Measurements from ENCODE around the gene CALM1.

CALM1 gene

DNA sequence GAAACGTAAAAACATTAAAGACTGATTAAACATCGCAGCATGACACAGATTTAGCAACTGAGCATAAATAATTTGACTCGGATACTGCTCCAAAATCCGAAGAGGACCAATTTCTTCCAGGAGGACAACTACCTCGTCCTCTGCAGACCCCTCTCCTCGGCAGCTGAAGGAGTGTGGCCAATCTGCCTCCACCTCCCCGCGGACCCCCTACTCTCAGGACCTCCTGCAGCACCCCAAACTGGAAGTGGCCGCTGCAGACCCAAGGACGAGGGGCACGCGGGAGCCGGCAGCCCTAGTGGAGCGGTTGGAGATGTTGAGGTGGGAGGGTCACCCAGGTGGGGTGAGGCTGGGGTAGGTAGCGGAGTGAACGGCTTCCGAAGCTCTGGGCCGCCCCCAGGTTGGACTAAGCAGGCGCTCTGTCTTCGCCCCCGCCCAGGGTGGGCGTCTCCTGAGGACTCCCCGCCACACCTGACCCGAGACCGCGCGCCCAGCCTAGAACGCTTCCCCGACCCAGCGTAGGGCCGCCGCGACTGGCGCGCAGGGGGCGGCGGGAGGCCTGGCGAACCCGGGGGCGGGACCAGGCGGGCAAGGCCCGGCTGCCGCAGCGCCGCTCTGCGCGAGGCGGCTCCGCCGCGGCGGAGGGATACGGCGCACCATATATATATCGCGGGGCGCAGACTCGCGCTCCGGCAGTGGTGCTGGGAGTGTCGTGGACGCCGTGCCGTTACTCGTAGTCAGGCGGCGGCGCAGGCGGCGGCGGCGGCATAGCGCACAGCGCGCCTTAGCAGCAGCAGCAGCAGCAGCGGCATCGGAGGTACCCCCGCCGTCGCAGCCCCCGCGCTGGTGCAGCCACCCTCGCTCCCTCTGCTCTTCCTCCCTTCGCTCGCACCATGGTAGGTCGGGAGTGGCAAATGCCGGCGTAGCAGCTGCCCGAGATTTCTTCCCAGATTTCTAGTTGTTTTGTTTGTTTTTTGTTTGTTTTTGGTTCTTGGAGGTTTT is at the start of gene CALM1:
CALM1 (plus strand) TSS at position 689 of the 999 bp plus-strand sequence; CDS start at position 891, 202 bp downstream.
- peak; percentile 91 to 97 (median 92) for DNase-seq (ENCODE audit: low read depth in 3 of 3)

DNA sequence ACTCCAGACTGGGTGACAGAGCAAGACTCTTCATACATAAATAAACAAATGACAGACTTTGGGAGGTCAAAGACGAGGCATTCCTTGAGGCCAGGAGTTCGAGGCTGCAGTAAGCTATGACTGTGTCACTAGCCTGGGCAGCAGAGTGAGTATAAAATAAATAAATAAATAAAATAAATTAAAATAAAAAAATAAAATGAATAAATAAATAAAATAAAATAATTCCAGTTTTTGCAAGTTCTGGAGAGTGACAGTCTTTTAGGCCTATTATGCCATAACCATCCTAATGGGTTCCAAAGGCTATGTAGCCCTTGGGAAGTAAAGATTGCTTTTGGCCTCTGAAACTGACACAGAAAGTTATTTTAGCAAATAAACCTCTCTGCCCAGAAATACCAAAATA is 48.6 kb upstream of the CALM1 start:
- DNase-seq (ENCODE audit: low read depth in 3 of 3): no peak

DNA sequence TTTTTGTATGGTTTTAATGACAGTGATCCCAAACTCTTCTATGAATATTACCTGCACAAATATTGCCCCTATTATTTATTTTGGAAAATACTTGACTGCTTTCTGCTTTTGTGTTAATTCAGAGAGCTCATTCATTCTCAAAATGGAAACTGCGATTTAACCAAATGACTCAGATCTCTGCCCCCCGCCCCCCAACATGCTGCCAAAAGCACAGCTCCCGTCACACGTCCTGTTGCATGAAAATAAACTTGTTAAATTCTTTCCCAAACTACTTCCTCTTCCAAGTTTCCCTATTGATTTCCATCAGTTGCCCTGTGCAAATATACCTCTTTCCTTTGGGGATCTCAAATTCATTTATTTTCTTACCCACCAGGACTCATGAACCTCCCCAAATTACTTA is 47.1 kb upstream of the CALM1 start:
- DNase-seq (ENCODE audit: low read depth in 3 of 3): no peak

DNA sequence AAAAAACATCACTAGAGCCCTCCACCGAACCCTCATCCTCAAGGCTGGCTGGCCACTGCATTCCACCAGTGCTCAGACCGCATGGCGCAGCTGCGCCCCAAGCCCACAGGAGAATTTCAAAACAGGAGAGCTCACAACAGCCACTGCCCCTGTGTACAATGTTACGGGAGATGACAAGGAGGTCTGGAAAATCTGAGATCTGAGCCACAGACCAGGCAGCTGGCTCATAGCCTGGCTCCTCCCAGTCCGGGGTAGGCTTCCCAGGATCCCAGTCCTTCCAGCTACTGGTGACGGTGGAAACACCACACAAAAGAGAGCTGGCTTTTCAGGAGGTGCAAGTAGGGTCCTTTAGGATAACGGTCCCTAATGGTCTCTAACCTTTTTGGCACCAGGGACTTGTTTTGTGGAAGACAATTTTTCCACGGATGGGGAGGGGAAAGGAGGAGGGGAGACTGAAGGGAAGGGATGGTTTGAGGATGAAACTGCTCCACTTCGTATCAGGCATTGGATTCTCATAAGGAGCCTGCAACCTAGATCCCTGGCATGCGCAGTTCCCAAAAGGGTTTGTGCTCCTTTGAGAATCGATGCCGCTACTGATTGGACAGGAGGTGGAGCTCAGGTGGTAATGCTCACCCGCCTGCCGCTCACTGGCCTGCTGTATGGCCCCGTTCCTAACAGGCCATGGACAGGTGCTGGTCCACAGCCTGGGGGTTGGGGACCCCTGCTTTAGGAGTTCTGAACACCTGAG is 42.1 kb upstream of the CALM1 start:
- DNase-seq (ENCODE audit: low read depth in 3 of 3): no peak

DNA sequence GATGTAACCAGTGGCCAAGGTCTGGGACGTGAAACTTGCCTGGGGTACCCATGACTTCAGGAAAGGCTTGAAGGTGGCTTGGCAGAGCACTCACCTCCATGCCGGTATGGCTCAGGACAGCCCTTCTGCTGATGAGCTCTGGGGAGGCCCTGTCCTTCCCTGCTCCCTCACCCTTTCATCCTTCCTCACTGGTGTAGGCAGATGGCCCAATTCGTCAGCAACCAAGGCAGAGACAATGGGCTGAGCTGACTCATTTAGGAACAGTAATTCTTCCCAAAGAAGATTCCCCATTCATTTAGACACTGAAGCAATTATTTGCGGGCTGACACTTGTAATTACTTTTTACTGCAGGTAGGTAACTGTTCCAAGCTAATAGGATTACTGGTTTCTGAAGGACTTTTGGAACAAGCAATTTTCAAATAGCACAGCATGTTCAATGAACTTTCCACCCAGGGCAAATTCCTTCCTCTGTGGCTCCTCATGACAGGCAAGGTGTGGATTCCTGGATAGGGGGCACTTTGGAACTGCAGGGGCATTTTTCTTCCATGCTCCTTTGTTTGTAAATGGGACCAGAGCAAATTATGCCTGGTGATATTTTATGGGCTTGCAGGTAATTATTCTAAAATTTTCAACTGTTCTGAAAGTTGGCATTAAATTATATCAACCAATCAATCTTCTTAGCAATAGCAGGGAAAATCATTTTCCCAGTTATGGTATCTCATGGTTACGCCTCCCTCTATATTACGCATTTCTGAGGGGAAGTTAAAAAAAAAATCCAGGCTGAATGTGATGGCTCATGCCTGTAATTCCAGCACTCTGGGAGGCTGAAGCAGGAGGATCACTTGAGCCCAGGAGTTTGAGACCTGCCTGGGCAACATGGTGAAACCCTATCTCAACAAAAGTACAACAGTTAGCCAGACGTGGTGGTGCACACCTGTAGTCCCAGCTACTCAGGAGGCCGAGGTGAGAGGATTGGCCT is 41.0 kb upstream of the CALM1 start:
- no peak for DNase-seq (ENCODE audit: low read depth in 3 of 3)

DNA sequence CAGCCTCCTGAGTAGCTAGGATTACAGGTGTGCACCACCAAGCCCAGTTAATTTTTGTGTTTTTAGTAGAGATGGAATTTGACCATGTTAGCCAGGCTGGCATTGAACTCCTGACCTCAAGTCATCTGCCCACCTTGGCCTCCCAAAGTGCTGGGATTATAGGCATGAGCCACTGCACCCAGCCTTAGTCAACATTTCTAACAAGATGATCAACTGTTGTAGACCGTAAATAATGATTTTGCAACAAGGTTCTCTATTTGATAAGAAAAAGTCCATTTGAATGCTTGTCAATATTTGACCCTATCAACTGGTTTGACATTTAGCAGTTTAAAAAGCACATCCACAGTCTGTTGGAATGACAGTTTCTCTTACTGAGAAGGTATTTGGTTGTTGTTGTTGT is 39.9 kb upstream of the CALM1 start:
- DNase-seq (ENCODE audit: low read depth in 3 of 3): no peak

DNA sequence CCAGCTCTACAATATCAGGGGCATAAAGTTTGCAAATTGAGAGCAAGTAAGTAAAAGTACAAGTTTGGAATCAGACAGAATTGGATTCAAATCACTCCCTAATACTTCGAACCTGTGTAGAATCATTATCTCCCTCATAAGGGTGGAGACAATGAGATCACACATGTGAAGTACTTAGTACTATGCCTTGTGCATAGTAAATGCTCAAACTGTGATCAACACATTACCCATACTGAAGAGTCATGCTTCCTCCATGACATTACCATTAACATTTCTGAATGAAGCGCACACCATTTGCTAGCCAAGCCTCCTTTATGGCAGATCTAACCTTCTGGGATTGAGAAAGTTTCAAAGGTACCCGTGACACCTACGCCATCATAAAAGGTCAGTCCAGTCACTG is 38.5 kb upstream of the CALM1 start:
- DNase-seq (ENCODE audit: low read depth in 3 of 3): no peak

DNA sequence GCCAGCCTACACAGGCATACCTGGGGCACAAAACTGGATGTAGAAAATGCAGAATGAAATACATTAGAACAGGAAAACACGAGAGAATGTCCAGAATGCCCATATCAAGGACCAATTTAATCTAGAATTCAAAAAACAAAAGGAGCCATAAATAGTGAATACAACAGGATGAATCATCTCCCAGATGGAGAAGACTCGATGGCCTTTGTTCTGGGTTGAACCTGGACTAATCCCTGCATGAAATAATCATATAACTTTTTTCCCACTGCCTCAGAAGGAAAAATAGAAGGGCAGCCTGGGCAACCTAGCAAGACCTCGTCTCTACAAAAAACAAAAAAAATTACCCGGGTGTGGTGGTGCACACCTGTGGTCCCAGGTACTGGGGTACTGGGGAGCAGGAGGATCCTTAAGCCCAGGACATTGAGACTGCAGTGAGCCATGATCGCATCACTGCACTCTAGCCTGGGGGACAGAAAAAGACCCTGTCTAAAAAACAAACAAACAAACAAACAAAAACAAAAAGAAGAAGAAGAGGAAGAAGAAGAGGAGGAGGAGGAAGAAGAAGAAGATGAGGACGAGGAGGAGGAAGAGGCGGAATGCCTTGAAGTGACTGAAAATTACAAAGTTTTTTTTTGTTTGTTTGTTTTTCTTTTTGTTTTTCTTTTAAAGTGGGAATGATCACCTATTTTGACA is 34.8 kb upstream of the CALM1 start:
- no peak for DNase-seq (ENCODE audit: low read depth in 3 of 3)

DNA sequence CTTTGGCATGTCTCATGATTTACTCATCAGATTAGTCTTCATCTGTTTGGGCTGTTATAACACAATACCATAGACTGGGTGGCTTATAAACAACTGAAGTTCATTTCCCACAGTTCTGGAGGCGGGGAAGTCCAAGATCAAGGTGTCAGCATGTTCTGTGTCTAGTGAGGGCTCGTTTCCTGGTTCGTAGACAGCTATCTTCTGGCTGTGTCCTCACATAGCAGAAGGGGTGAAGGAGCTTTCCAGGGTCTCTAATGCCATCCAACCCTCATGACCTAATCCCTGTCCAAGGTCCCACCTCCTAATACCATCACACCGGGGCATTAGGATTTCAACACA is 34.3 kb upstream of the CALM1 start:
- DNase-seq (ENCODE audit: low read depth in 3 of 3): no peak

DNA sequence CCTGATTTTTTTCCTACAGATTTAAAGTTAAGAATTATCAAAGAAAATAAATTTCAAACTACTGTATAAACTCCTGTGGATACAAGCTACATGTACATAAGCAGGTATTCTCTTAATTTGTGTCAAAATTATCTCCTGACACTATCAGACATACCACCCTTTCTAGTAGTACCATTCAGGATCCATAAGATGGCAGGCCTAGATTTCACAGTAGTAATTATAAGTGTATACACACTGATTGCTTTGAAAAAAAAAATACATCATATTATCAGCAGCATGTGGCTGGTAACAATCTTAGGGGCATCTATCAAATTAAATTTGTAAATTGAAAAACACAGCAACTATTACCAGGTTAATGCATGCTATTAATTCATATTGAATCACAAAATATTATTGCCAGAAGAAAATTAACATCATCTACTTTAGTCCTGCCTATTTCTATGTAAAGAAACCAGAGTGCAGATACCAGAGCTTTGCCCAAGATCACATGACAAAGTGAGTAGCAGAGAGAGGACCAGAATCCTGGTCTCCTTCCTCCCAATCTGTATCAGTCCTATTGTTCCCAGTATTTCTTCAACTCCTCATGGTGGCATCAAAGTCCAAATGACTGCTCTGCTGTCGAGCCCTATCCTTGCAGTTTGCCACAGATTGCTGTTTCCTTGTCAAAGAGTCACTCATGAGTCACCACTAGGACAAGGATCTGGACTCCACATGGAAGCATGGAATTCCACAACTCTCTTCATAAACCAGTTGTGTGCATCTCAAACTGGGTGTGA is 27.7 kb upstream of the CALM1 start:
- DNase-seq (ENCODE audit: low read depth in 3 of 3): no peak

DNA sequence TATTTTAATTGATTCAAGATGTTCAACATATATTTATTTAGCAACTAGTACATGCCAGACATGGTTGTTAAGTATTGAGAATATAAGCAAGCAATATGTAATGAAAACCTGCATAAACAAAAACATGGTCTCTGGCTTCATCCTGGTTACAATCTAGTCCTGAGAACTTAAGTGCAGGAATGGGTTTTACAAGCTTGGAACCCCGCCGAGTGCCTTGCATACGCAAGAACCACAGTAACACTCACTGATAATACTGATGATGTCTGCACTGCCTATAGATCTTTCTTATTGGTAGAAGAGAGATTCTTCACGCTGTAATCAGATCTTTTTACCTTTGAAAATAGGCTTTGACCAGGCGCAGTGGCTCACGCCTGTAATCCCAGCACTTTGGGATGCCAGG is 22.9 kb upstream of the CALM1 start:
- DNase-seq (ENCODE audit: low read depth in 3 of 3): no peak

DNA sequence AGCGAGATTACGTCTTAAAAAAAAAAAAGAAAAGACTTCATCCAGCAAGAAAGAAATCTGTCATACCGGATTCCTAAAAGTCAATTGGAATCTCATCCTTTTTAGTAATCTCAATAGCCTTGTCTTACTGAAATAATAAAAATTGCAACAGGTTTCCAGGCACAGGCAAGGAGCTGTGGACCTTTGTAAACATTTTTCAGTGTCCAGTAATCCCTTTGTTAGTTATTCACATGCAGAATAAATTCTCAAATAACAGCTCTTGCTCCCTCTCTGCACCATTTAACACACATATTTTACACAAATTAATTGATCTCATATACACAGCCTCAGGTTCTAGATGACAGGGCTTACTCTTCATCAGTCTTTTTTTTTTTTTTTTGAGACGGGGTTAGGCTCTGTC is 22.0 kb upstream of the CALM1 start:
- no peak for DNase-seq (ENCODE audit: low read depth in 3 of 3)

DNA sequence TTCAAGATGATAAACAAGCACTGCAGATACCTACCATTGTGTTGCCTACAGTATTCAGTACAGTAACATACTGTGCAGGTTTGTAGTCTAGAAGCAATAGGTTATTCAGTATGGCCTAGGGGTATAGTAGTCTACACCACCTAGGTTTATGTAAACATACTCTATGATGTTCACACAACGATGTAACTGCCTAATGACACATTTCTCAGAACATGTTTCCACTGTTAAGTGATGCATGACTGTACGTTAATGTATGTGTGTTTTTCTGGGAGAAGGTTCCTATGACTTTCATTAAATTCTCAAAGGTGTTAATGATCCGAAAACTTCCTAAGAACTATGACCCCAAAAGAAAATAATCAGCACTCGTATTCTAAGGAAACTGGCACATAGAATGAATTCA is 20.9 kb upstream of the CALM1 start:
- no peak for DNase-seq (ENCODE audit: low read depth in 3 of 3)

DNA sequence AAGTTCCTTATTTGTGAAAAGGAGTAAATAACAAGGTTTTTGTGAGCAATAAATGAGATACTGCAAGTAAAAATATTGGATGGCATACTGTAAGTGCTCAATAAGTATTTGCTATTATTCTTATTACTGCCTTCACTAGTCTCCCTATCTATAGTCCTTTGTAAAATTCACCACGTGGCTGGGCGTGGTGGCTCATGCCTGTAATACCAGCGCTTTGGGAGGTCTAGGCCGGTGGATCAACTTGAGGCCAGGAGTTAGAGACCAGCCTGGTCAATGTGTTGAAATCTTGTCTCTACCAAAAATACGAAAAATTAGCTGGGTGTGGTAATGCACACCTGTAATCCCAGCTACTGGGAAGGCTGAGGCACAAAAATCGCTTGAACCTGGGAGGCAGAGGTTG is 18.6 kb upstream of the CALM1 start:
- no peak for DNase-seq (ENCODE audit: low read depth in 3 of 3)

DNA sequence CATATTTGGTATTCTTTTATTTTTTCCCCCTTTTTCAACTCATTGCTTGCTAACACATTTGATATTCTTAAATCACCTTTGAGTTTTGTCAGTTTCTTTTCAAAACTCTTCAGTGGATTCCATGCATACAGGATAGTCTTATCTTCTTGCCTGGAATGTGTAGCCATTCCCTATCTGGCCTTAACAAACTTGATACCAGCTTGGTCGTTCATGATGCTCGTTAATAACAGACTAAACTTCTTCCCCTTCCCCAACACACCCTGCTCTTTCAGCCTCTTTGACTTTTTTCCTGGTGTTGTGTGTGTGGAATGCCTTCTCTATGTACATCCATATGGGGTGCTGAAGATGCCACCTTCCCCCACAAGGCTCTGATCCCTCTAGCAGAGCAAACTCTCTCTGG is 17.7 kb upstream of the CALM1 start:
- DNase-seq (ENCODE audit: low read depth in 3 of 3): no peak

DNA sequence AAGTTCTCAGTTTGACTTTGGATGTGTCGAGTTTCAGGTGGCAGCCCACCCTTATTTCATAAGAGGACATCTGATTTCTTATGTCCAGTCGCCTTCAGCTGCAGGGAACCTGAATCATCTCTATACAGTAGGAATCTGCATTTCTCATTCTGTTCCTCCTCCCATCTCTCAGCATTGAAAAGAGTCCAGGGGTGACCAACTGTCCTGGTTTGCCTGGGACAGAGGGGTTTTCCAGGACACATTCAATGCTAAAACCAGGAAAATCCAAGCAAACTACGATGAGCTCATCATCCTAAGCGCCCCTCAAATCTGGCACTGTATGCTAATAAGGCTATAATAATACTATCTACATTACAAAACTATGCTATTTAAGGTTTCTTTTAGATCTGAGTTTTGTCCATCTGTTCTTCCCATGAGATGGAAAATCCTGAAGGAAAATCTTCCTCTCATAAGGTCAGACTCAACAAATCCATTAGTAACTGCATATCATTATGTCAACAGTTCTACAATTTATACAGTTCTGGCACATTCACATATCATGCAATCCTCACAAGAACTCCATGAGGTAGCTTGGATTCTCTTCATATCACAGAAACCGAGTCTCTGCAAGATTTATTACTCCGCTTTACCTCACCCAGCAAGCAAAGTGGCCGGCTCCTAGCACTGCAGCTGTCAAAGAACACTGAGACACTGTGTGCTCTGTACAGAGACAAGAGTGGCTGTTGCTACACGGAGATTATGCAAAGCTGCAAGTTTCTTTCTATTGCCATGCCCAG is 15.6 kb upstream of the CALM1 start:
- DNase-seq (ENCODE audit: low read depth in 3 of 3): no peak

DNA sequence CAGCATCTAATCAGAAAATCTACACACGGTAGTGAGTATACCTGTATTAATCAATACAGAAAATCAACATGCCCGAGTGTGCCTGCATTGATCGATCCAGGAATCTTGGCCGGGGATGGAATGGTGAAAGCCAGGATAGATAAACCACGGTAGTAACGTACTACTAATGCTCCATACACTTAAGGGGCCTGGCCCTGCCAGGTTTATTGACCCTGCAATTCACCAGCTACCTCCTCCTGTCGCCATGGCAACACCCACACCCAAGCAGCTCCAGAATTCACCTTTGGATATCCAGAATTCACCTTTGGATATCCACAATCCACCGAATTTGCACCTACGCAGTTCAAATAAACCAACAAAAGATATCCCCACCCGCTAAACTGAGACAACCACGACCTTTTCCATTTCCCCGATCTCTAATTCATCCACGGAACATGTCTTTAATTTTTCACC is 14.8 kb upstream of the CALM1 start:
- no peak for DNase-seq (ENCODE audit: low read depth in 3 of 3)

DNA sequence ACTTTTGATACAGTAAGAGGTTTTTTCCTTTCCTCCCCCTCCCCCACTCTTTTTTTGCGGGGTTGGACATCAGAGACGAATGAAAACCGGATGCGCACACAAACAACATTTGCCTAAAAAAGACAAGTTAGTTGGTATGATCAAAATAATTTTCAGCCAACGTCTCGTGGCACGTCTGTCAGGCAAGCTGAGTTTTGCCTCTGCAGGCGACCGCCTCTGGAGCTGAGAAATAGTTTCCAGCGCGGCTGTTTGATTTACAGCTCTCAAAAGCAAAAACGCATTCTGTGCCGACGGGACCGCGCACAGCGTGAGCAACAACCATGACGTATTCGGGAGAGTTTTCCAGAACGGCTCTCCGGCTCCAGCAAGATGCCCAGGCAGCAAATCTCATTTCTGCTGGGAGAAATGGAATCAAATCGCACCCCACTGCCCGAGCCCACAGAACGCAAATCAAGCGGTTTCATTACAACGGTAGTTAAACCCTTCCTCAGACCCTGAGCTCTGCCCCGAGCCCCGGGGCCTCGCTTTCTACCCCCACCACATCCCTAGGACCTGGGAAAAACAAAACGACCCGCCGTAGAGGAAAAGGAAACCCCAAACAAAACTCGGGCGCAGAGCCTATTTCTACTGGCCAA is 14.2 kb upstream of the CALM1 start:
- DNase-seq (ENCODE audit: low read depth in 3 of 3): peak; percentile 52 to 62 (median 54)

DNA sequence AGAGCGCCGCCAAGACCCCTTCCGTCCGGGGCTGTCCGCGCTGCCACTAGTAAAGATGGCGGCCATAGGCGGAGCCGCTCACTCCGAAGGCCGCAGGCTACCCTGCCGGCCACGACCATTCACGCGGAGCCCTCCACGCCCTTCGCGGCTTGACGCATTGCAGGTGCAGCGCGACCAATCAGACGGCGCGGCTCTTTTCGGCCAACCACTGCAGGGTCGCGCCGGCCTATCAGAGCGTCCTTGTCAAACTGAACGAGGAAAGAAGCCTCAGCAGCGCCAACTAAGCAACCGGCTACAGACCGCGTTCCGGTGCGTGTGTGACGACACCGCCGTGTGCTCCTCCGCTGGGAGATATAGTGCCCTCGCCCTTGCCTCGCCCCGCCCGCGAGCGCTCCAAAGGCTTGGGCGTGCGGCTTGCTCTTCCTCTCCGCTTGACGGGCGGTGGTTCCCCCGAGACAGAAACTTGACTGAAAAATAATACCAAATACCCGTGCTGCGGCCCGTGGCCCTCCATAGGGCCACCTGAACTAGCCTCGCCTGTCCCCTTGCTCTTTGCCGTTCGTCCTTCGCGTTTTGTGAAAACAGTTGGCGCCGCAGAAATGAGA is 13.6 kb upstream of the CALM1 start:
- DNase-seq (ENCODE audit: low read depth in 3 of 3): peak; percentile 96 to 97 (median 96)
